GM23338 (cell line): ENCODE measurements around the gene AKAP8L.

Experiments
- CREB1 ChIP-seq: fragments of 250-450 bp; sonication (Bioruptor Pico); IDR thresholded peaks from 2 replicates; pipeline ENCODE4 v1.5.0; 2020; ENCODE audit warnings: low read depth, mild to moderate bottlenecking, moderate library complexity
- EZH2 ChIP-seq: fragments of 200-600 bp; sonication (generic); IDR thresholded peaks from one replicate; pipeline ENCODE4 v1.8.0; 2017; ENCODE audit warnings: antibody characterized with exemption, mild to moderate bottlenecking, low read depth; ENCODE audit not compliant: unreplicated experiment
- EZH2phosphoT487 ChIP-seq: fragments of 200-600 bp; sonication (generic); IDR thresholded peaks from one replicate; pipeline ENCODE4 v1.8.1; 2018; ENCODE audit warnings: antibody characterized with exemption; ENCODE audit not compliant: unreplicated experiment
- JUNB ChIP-seq: IDR thresholded peaks from one replicate; pipeline ENCODE4 v1.6.1; 2016; ENCODE audit warnings: antibody characterized with exemption; ENCODE audit not compliant: unreplicated experiment
- POLR2AphosphoS5 ChIP-seq: IDR thresholded peaks from 2 replicates; pipeline ENCODE4 v1.6.1; 2016; ENCODE audit warnings: antibody characterized with exemption, low read depth
- TF ChIP-seq, protein P1 (sequence below), 2 experiments: fragments of 200-600 bp in 1 of 2; sonication (generic) in 1 of 2; conservative IDR thresholded peaks; 2 replicates each; pipeline versions ENCODE4 v1.5.1 to v1.6.1; 2016 to 2017; ENCODE audit warnings: antibody characterized with exemption in 2 of 2, low read depth in 2 of 2, mild to moderate bottlenecking in 2 of 2, moderate library complexity in 1 of 2
- TF ChIP-seq, protein P2 (sequence below): IDR thresholded peaks from one replicate; pipeline ENCODE4 v1.6.1; 2018; ENCODE audit warnings: antibody characterized with exemption; ENCODE audit not compliant: unreplicated experiment

DNA sequence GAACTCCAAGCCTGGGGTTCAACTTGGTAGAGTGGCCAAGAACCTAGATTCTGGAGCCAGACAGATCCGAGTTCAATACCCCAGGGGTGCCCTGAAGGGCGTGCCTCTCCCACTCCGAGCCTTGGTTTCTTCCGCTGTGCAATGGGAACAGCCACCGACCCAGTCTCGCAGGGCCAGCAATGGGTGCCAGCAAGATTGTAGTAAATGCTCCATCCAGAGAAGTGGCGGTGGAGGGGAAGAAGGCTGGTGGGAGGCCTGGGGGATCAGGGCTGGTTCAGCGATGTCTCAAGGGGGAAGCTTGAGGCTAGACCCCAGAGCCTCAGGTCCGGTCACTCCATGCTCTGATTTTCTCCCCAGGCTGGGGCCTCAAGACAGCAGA, 26.4 kb upstream of the AKAP8L start:
- TF ChIP-seq POLR2AphosphoS5 (no peak), CREB1 (CRISPR knock-in tag) (no peak), JUNB (no peak), EZH2phosphoT487 (no peak), EZH2 (no peak)
- TF ChIP-seq, protein P1, sequence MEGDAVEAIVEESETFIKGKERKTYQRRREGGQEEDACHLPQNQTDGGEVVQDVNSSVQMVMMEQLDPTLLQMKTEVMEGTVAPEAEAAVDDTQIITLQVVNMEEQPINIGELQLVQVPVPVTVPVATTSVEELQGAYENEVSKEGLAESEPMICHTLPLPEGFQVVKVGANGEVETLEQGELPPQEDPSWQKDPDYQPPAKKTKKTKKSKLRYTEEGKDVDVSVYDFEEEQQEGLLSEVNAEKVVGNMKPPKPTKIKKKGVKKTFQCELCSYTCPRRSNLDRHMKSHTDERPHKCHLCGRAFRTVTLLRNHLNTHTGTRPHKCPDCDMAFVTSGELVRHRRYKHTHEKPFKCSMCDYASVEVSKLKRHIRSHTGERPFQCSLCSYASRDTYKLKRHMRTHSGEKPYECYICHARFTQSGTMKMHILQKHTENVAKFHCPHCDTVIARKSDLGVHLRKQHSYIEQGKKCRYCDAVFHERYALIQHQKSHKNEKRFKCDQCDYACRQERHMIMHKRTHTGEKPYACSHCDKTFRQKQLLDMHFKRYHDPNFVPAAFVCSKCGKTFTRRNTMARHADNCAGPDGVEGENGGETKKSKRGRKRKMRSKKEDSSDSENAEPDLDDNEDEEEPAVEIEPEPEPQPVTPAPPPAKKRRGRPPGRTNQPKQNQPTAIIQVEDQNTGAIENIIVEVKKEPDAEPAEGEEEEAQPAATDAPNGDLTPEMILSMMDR (conservative IDR thresholded peaks at IDR 0.05; ENCODE audit: low read depth in 2 of 2): no peak
- TF ChIP-seq, protein P2, sequence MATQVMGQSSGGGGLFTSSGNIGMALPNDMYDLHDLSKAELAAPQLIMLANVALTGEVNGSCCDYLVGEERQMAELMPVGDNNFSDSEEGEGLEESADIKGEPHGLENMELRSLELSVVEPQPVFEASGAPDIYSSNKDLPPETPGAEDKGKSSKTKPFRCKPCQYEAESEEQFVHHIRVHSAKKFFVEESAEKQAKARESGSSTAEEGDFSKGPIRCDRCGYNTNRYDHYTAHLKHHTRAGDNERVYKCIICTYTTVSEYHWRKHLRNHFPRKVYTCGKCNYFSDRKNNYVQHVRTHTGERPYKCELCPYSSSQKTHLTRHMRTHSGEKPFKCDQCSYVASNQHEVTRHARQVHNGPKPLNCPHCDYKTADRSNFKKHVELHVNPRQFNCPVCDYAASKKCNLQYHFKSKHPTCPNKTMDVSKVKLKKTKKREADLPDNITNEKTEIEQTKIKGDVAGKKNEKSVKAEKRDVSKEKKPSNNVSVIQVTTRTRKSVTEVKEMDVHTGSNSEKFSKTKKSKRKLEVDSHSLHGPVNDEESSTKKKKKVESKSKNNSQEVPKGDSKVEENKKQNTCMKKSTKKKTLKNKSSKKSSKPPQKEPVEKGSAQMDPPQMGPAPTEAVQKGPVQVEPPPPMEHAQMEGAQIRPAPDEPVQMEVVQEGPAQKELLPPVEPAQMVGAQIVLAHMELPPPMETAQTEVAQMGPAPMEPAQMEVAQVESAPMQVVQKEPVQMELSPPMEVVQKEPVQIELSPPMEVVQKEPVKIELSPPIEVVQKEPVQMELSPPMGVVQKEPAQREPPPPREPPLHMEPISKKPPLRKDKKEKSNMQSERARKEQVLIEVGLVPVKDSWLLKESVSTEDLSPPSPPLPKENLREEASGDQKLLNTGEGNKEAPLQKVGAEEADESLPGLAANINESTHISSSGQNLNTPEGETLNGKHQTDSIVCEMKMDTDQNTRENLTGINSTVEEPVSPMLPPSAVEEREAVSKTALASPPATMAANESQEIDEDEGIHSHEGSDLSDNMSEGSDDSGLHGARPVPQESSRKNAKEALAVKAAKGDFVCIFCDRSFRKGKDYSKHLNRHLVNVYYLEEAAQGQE: no peak
